Measurements from ENCODE around the gene IL1RAPL1.

The IL1RAPL1 gene

DNA sequence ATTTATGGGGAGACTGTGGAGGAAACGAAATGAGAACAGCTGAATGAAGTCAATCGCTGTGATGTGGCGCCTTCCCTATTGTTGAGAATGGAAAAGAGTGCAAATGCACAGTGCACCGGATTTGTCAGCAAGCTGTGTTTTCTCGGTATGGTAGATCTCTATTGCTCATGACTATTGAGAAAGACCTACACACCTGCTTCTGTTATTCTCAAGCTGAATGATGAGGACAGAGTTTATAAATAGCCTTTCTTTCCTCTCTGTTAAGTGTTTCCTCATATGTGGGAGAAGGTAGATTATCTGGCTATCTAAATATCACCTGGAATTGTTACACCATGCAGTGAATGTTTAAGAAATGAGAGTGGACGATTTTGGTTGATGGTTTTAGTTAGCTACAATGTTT lies 650.7 kb downstream of the IL1RAPL1 start:
- H3K4me3 ChIP-seq (ENCODE audit: low read depth, low read length), result no peak overlapping the region
- no peak for DNase-seq (ENCODE audit: low read depth)
- TF ChIP-seq, protein P1, sequence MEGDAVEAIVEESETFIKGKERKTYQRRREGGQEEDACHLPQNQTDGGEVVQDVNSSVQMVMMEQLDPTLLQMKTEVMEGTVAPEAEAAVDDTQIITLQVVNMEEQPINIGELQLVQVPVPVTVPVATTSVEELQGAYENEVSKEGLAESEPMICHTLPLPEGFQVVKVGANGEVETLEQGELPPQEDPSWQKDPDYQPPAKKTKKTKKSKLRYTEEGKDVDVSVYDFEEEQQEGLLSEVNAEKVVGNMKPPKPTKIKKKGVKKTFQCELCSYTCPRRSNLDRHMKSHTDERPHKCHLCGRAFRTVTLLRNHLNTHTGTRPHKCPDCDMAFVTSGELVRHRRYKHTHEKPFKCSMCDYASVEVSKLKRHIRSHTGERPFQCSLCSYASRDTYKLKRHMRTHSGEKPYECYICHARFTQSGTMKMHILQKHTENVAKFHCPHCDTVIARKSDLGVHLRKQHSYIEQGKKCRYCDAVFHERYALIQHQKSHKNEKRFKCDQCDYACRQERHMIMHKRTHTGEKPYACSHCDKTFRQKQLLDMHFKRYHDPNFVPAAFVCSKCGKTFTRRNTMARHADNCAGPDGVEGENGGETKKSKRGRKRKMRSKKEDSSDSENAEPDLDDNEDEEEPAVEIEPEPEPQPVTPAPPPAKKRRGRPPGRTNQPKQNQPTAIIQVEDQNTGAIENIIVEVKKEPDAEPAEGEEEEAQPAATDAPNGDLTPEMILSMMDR (IDR thresholded peaks at IDR 0.05; ENCODE audit: low read depth, low read length, missing control alignments), result no peak

DNA sequence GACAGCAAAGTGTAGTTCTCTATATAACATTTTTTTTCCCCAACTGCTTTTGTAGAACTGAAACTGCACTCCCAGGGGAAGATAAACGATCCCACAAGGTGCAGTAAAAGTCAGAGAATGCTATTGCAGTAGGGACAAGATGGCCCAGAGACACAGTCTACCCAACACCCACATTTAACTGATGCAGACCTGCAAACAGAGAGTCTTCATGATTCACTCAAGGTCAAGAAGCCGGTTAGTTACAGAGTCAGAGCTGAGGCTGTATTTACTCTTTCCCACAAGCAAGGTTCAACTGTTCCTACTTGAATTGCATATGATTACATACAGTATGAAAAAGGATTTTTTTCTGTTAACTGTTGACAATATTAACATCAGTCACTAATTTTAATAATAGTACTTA lies 654.6 kb downstream of the IL1RAPL1 start:
- TF ChIP-seq, protein P1 (IDR thresholded peaks at IDR 0.05; ENCODE audit: low read depth, low read length, missing control alignments), result no peak
- no peak for DNase-seq (ENCODE audit: low read depth)
- H3K4me3 ChIP-seq (ENCODE audit: low read depth, low read length), result no peak overlapping the region

DNA sequence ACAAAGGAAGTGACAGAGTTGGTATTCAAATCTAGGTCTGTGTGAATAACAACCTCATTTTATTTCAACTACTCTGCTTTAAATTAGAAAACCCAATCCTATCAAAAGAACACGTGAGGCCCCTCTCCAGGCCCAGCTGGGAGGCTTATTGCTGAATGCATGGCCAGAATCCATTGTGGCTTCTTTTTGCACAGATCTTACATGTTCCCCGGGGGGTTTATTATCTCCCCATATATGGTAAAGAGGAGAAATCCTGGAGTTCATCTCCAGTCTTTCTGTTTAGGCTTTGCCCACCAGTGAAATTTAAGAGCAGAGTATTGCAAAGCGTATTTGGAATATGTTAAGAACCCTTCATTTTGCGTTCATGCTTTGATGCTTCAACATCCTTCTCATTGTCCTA lies 655.6 kb downstream of the IL1RAPL1 start:
- TF ChIP-seq, protein P1 (IDR thresholded peaks at IDR 0.05; ENCODE audit: low read depth, low read length, missing control alignments), result no peak
- no peak overlapping the region for H3K4me3 ChIP-seq (ENCODE audit: low read depth, low read length)
- DNase-seq (ENCODE audit: low read depth), result no peak

DNA sequence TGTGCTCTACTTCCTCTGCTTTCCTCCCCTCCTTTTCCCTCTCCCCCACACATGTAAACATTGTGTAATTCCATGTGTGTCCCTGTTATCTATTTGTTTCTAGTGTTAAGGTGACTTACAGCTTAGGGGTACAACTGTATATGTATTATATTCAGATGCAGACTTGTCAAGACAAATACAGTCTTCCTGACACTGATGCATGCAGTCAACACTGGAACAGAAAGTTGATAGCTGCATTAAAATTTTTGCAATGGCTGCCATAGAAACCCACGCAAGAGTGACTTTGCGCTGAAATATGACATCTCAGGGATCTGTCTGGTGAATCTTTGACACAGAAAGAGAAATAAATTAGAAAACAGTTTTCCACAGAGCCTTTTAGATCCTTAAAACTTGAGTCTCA lies 656.7 kb downstream of the IL1RAPL1 start:
- DNase-seq (ENCODE audit: low read depth), result no peak
- TF ChIP-seq, protein P1 (IDR thresholded peaks at IDR 0.05; ENCODE audit: low read depth, low read length, missing control alignments), result no peak
- no peak overlapping the region for H3K4me3 ChIP-seq (ENCODE audit: low read depth, low read length)

DNA sequence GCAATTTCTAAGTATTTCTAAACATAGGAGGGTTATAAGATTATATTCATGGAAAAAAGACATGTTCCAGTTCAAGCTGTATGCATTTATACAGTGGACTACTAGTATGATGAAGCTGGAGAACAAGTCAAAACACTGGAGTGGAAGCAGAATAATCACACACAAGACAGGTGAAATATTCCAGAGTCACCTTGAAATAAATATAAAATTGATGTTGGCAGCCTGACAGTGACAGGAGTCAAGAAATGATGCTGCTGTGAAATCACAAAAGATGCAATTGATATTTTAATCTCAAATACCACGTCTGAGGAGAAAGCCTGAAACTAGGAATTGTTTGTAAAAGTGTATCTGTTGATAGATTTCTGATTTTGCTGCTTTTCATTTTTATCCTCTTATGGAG lies 667.3 kb downstream of the IL1RAPL1 start:
- DNase-seq (ENCODE audit: low read depth), result no peak
- H3K4me3 ChIP-seq (ENCODE audit: low read depth, low read length), result no peak overlapping the region
- TF ChIP-seq, protein P1 (IDR thresholded peaks at IDR 0.05; ENCODE audit: low read depth, low read length, missing control alignments), result no peak

DNA sequence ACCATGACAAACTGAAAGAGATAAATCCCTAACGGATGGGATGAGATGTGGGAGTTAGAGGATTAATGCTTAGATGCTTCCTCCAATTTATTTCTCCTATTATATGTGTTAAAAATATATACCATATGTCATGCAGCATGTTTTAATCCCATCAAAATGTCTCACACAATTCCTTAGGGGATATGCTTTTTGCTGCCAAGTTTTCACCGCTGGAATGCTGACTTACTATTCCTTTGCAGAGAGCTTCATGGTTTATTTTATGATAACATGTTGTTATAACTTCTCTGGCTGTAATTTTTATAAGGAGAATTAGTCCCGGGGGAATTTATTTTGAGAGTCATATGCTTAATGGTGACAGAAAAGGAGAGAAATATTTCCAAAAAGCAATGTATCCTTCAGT lies 670.3 kb downstream of the IL1RAPL1 start:
- DNase-seq (ENCODE audit: low read depth), result no peak
- TF ChIP-seq, protein P1 (IDR thresholded peaks at IDR 0.05; ENCODE audit: low read depth, low read length, missing control alignments), result no peak
- no peak overlapping the region for H3K4me3 ChIP-seq (ENCODE audit: low read depth, low read length)

DNA sequence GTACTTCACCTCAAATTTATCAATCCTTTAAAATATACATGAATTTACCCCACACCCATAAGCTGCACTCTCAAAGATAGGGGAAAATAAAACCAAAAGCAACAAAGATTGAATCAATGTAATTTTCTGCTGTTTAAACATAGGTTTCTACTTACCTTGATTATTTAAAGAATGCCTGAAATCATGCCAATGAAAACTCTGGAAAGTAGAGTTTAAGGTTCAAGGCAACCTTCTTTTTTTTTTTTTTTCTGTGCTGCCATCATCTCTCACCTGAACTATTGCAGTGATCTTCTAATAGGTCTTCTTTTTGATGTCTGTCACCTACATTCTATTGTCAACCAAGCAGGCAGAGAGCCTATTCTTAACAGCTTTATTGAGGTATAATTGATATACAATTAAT lies 682.1 kb downstream of the IL1RAPL1 start:
- TF ChIP-seq, protein P1 (IDR thresholded peaks at IDR 0.05; ENCODE audit: low read depth, low read length, missing control alignments), result no peak
- no peak overlapping the region for H3K4me3 ChIP-seq (ENCODE audit: low read depth, low read length)
- no peak for DNase-seq (ENCODE audit: low read depth)

Measured in GM12864 (cell line).